ENCODE data around the gene RSRC1.

Gene RSRC1

DNA sequence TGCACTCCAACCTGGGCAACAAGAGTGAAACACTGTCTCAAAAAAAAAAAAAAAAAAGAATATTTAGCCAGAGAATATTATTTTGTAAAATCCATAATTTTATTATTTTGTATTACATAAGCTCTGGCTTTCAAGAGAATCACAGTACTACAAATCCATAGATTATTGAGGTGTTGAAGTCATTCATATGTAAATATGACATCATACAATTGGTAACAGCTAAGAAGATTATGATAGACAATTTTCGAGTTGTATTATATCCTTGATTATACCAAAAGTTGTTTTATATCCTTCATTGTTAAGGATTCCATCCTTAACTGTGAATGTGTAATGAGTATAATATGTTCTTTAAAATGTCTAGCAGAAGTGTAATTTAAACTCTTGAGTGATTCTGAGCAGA lies 464.8 kb downstream of the RSRC1 start (continued):
- TF ChIP-seq, protein P1, sequence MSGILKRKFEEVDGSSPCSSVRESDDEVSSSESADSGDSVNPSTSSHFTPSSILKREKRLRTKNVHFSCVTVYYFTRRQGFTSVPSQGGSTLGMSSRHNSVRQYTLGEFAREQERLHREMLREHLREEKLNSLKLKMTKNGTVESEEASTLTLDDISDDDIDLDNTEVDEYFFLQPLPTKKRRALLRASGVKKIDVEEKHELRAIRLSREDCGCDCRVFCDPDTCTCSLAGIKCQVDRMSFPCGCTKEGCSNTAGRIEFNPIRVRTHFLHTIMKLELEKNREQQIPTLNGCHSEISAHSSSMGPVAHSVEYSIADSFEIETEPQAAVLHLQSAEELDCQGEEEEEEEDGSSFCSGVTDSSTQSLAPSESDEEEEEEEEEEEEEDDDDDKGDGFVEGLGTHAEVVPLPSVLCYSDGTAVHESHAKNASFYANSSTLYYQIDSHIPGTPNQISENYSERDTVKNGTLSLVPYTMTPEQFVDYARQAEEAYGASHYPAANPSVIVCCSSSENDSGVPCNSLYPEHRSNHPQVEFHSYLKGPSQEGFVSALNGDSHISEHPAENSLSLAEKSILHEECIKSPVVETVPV (CRISPR knock-in tag; IDR thresholded peaks at IDR 0.05): no peak
- TF ChIP-seq, protein P2, sequence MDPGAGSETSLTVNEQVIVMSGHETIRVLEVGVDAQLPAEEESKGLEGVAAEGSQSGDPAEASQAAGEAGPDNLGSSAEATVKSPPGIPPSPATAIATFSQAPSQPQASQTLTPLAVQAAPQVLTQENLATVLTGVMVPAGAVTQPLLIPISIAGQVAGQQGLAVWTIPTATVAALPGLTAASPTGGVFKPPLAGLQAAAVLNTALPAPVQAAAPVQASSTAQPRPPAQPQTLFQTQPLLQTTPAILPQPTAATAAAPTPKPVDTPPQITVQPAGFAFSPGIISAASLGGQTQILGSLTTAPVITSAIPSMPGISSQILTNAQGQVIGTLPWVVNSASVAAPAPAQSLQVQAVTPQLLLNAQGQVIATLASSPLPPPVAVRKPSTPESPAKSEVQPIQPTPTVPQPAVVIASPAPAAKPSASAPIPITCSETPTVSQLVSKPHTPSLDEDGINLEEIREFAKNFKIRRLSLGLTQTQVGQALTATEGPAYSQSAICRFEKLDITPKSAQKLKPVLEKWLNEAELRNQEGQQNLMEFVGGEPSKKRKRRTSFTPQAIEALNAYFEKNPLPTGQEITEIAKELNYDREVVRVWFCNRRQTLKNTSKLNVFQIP (CRISPR knock-in tag; IDR thresholded peaks at IDR 0.05; ENCODE audit: borderline replicate concordance, low read depth): no peak
- TF ChIP-seq GLIS3 (CRISPR knock-in tag; IDR thresholded peaks at IDR 0.05) (no peak), ARNTL (CRISPR knock-in tag; IDR thresholded peaks at IDR 0.05; ENCODE audit: borderline replicate concordance, low read depth) (no peak), ZNF565 (CRISPR knock-in tag; conservative IDR thresholded peaks at IDR 0.05; ENCODE audit: low read depth) (no peak), ZNF8 (CRISPR knock-in tag; IDR thresholded peaks at IDR 0.05) (no peak), CSDC2 (CRISPR knock-in tag; IDR thresholded peaks at IDR 0.05) (no peak), OSR1 (CRISPR knock-in tag; IDR thresholded peaks at IDR 0.05) (no peak)

DNA sequence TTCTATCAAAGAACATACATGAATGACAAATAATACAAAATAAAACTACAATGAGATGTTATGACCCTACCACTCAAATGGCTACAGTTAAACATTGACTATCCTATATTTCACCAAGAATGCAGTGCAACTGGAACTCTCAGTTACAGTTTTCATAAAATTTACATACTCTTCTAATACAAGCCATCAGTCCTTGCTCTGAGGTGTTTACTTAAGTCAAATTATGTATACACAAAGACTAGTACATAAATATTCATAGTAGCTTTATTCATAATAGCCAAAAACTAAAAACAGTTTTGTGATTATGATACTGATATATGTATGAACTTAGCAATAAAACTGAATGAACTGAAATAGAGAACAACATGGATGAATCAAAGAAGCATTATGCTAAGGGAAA lies 480.3 kb downstream of the RSRC1 start:
- TF ChIP-seq ZC3H10 (CRISPR knock-in tag; IDR thresholded peaks at IDR 0.05): no peak
- no peak for TF ChIP-seq ZNF565 (CRISPR knock-in tag; conservative IDR thresholded peaks at IDR 0.05; ENCODE audit: low read depth)
- no peak for TF ChIP-seq ZFP3 (CRISPR knock-in tag; IDR thresholded peaks at IDR 0.05)
- TF ChIP-seq, protein P2 (CRISPR knock-in tag; IDR thresholded peaks at IDR 0.05; ENCODE audit: borderline replicate concordance, low read depth): no peak
- no peak for TF ChIP-seq ZFP30 (CRISPR knock-in tag; IDR thresholded peaks at IDR 0.05)
- TF ChIP-seq, protein P3, sequence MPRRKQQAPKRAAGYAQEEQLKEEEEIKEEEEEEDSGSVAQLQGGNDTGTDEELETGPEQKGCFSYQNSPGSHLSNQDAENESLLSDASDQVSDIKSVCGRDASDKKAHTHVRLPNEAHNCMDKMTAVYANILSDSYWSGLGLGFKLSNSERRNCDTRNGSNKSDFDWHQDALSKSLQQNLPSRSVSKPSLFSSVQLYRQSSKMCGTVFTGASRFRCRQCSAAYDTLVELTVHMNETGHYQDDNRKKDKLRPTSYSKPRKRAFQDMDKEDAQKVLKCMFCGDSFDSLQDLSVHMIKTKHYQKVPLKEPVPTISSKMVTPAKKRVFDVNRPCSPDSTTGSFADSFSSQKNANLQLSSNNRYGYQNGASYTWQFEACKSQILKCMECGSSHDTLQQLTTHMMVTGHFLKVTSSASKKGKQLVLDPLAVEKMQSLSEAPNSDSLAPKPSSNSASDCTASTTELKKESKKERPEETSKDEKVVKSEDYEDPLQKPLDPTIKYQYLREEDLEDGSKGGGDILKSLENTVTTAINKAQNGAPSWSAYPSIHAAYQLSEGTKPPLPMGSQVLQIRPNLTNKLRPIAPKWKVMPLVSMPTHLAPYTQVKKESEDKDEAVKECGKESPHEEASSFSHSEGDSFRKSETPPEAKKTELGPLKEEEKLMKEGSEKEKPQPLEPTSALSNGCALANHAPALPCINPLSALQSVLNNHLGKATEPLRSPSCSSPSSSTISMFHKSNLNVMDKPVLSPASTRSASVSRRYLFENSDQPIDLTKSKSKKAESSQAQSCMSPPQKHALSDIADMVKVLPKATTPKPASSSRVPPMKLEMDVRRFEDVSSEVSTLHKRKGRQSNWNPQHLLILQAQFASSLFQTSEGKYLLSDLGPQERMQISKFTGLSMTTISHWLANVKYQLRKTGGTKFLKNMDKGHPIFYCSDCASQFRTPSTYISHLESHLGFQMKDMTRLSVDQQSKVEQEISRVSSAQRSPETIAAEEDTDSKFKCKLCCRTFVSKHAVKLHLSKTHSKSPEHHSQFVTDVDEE (CRISPR knock-in tag; IDR thresholded peaks at IDR 0.05): no peak
- TF ChIP-seq TOX (CRISPR knock-in tag; IDR thresholded peaks at IDR 0.05; ENCODE audit: borderline replicate concordance): no peak
- no peak for TF ChIP-seq CSDC2 (CRISPR knock-in tag; IDR thresholded peaks at IDR 0.05)
- ATAC-seq: no peak

Measured in SK-N-SH treated with all-trans-retinoic acid at 6 μM for 48 hours (cell line).